HG02588 (cell line): ENCODE data around the gene ELMO3.
A peak's percentile ranks its signal among the peaks of the same experiment; 100 is the strongest.

Source experiments
- ATAC-seq: cut with Tn5 transposase; IDR thresholded peaks from one replicate; pipeline ENCODE4 v1.9.1; 2021; ENCODE audit warnings: mild to moderate bottlenecking, moderate library complexity; ENCODE audit not compliant: unreplicated experiment

The ELMO3 gene

DNA sequence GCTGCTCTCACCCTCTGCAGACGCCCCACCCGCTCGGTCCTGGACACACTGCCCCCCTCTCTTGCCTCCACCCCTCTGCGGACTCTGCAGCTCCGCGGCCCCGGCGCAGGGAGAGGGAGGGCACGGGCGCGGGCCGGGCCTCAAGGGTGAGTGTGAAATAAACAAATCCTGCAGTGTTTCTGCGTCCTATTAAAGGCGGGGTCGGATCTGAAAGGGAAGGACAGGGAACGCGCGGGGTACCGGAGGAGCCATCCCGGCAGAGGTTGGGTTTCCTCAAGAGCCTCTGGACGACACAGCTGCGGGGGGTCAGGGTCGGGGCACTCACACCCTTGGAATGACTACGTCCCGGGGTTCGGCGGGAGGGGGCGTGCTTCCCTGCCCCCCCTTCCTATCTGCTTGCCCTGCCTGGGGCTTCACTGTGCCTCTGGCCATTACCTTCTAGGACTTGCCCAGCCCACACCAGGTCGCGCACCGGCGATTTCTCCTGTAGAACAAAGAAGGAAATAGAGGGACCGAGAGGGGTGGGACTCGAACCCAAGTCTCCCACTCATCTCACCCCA lies 34.9 kb upstream of the ELMO3 start:
- ATAC-seq = no peak

DNA sequence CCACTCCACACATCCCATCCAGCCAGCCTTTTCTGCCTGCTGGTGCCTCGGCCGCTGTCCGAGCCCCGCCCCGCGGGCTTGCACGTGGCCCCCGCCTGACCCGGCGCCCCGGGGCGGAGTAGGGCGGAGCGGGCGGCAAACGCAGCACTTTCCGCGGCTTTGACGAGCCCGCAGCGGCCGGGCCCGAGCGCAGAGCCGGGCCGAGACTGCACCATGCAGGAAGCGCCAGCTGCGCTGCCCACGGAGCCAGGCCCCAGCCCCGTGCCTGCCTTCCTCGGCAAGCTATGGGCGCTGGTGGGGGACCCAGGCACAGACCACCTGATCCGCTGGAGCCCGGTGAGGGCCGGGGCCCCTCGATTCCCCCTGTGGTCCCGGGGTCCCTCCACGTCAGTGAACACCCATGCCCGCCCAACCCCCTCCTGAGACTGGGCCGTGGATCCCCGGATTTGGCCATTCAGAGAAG lies 34.3 kb upstream of the ELMO3 start, which contains the start of gene HSF4:
HSF4 (plus strand) TSS at position 147 of the 463 bp plus-strand sequence; CDS start at position 214, 67 bp downstream.
- no peak for ATAC-seq

DNA sequence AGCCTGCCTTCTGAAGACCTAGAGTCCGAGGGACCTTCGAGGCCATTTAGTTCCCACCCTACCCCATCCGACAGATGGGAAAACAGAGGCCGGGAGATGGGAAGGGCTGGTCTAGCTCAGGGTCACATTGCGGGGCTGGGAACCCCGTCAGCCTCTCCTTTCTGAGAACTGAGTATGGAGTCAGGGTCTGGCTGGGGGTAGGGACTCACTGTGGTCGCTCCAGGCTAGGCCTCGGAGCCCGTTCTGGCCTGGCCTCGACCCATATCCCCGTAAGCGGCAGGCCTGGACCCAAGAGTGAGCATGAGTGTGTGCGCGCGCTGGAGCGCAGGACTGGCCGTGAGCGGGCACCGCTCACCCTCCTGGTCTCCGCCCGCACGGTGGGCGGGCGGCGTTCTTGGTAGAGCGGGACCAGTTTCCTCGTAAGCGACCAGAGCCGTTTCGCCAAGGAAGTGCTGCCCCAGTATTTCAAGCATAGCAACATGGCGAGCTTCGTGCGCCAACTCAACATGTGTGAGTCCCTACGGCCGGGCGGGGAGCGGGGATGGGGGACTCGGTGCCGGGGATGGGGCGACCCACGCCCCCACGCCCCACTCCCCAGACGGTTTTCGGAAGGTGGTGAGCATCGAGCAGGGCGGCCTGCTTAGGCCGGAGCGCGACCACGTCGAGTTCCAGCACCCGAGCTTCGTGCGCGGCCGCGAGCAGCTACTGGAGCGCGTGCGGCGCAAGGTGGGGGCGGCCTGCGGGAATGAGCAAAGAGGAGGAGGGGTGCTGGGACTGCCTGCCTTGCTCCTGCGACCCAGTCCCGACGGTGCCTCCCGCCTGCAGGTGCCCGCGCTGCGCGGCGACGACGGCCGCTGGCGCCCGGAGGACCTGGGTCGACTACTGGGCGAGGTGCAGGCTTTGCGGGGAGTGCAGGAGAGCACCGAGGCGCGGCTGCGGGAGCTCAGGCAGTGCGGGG lies 33.5 kb upstream of the ELMO3 start:
- no peak for ATAC-seq

DNA sequence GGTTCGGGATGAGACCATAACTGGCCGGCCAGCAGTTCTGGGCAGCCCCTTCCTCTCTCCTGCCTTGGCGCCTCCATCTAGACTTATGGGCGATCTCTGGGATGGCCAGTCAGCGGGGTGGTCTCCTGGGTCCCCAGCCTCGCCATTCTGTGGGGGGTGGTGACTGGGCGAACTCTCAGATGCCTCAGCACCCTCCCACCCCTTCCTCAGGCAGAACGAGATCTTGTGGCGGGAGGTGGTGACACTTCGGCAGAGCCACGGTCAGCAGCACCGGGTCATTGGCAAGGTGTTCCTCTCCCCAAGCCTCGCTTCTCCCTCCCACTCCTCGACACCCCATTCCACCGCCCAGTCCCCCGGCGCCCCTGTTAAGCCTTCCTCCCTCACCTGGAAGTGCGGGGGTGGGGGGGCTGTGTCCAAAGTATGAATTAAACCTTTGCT lies 32.8 kb upstream of the ELMO3 start:
- ATAC-seq = no peak

DNA sequence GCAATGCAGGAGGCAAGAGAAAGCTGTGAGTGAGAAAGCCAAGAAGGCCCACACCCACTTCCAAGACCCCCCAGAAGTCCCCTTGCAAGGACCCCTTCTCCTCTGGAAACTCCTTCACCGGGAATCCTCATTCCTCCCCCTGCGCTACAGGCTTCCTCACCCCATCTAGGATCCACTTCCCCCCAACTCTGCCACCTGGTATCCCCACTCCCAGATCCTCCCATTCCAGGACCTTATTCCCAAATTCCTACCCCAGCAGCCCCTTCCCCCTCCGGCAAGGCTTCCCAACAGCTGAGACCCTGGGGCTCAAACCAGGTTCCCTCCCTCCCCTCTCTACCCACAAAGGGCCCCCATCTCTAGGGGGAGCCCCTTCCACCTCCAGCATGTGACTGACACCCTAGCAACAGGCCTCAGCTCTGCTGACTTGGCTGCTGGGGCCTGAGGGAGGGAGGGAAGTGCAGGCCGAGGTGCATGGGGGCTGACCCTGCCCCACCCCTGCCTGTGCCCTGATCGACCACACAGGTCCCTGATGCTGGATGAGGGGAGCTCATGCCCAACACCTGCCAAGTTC lies 32.2 kb upstream of the ELMO3 start:
- ATAC-seq = no peak

DNA sequence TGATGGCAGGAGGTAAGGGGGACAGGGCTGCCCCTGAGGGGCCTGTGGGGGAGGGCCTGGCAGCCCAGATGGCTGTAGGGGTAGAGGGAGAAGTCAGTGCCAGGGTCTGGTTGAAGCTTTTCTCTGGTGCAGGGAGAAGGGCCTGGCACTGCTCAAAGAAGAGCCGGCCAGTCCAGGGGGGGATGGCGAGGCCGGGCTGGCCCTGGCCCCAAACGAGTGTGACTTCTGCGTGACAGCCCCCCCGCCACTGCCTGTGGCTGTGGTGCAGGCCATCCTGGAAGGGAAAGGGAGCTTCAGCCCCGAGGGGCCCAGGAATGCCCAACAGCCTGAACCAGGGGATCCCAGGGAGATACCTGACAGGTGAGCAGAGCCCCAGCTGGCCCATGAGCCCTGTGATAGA lies 31.3 kb upstream of the ELMO3 start:
- no peak for ATAC-seq

DNA sequence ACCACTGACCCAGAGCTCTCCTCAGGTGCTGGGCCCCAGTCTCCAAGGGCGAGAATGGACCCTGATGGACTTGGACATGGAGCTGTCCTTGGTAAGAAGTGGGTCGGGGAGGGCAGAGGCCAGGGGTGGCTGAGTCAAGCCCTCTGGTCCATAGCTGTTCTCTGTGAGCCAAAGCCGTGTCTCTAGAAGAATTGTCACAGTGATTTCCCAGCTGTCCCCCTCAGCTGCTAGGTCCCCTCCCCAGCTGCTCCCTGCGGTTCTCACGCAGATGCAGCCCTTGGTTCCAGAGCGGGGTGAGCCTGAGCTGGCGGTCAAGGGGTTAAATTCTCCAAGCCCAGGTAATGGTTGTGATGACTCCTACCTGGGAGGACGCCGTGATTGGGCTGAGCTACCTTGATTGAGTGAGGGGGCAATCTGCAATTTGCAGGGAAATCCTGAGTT lies 29.9 kb upstream of the ELMO3 start:
- no peak for ATAC-seq

DNA sequence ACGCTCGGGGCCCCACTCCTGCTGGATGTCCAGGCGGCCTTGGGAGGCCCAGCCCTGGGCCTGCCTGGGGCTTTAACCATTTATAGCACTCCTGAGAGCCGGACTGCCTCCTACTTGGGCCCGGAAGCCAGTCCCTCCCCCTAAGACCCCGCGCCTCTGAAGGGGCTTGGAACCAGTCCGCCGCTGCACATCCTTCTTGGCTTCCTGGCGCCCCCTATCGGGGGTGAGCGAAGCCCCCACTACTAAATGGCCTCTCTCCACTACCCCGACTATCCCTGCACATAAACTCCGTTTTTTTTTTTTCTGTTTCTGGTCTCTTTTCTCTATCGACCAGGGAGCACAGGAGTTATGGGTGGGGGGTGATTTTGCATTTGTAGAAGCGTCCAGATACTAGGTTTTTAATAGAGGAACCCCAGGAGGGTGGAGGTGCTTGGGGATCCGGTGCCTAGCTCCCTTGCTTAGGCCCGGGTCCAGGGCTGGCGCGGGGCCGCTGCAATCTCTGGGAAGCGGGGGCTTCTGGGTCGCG lies 29.2 kb upstream of the ELMO3 start:
- ATAC-seq = no peak

DNA sequence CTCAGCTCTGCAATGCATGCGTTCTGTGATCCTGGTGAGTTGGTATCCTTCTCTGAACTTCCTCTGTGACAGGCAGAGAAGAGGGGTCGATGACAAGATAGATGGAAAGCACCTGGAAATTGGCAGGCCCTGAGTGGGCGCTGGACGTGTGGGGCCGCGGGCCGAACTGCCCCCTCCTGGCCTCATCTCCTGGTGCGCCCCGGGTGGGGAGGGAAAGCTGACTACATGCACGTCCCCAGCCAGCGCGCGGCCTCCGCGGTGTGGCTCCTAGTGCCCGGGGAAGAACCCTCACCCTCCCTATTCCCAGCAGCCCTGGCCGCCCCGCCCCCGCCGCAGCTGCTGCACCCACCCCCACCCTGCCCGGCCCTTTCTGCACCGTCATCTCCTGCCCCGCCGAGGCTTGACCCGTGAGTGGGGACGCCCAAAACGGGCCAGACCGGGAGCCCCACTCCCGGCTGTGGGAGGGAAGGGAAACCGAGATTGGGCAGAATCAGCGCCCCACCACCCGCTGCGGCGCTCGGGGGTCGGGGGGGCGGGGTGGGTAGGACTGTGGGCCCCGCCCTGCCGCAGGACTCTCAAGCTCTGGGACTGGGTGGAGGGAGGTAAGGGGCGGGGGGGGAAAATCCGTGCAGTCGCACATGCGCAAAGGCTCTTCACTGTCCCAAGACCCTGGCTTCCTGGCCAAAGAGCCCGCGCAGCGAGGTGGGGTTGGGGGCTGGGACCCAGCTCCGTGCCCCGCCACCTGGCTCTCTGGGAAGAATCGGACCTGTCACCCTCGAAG lies 28.6 kb upstream of the ELMO3 start, which contains the start of gene NOL3:
NOL3 (plus strand) TSS at position 371 of the 781 bp plus-strand sequence.
- ATAC-seq = peak; percentile 48

DNA sequence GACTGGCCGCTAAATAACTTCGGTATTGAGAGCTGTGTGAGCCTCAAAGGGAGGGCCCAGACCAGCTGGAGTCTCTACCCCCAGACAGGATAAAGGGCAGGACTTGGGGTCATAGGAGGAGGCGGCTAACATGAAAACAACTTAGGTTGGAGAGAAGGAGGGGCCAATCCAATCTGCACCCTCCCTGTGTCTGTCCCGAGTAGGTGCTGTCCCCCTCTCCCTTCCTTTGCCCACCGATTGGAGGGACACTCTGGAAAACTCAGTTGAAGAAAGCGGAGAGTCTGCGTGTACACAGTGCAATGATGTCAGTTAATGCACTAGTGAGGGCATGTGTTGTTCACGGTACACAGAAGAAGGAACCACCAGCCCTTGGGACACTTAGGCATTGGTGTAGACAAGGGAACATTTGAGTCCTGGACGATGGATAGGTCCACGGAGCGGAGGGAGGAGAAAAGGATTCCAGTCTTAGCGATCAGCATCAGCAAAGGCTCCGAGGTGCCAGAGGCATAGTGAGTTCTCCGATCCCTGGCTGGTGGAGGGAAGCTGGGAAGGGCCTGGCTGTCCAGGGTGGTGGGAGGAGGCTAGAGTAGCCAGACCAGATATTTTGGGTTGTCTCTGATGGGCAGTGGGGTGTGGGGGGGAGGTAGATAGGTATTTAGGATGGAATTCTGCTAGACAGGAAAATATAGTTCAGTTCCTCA lies 27.8 kb upstream of the ELMO3 start:
- no peak for ATAC-seq

DNA sequence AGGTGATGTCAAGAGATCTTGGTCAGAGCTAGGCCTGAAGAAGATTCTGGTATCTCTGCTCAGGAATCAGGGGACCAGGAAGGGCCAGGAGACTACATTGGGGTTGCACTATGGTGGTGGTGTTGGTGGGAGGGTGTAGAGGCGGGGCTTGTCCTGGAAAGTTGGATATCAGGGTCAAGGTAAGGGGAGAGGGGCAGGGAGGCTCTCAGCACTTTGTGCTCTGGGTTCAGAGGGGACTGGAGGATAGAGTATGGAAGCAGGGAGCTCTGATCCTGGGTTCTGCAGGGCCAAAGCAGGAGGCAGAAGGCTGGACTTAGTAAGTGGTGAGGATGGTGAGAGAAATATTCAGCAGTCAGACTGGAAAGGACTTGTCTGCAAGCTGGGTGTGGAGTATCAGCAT lies 25.6 kb upstream of the ELMO3 start:
- ATAC-seq = no peak

DNA sequence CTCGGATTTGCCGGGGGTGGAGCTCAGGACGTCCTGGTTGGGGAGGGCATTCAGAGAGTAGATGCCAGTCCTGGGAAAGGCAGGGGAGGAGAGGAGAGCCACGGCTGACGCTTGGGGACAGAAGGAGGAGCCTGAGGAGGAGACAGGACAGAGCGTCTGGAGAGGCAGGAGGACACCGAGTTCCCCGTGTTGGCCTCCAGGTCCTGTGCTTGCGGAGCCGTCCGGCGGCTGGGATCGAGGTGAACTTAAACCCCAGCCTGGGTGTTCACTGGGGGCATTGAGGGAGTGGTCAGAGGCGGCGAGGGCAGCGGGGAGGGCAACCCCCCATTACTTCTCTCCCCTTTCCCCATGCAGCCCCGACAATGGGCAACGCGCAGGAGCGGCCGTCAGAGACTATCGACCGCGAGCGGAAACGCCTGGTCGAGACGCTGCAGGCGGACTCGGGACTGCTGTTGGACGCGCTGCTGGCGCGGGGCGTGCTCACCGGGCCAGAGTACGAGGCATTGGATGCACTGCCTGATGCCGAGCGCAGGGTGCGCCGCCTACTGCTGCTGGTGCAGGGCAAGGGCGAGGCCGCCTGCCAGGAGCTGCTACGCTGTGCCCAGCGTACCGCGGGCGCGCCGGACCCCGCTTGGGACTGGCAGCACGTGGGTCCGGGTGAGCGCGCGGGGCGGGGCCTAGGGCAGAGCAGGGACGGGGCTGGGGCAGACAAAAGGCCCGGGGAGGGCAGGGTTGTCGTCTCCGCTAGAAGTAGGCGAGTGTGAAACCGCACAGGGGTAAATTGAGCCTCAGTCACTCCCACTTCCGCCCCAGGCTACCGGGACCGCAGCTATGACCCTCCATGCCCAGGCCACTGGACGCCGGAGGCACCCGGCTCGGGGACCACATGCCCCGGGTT lies 24.9 kb upstream of the ELMO3 start:
- peak; percentile 34 for ATAC-seq

DNA sequence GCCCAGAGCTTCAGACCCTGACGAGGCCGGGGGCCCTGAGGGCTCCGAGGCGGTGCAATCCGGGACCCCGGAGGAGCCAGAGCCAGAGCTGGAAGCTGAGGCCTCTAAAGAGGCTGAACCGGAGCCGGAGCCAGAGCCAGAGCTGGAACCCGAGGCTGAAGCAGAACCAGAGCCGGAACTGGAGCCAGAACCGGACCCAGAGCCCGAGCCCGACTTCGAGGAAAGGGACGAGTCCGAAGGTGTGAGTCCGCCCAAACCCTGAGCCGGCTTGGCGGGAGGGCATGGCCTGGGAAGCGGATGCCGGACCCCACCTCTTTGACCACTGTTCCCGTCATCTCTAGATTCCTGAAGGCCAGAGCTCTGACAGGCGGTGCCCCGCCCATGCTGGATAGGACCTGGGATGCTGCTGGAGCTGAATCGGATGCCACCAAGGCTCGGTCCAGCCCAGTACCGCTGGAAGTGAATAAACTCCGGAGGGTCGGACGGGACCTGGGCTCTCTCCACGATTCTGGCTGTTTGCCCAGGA lies 24.2 kb upstream of the ELMO3 start:
- ATAC-seq = no peak

DNA sequence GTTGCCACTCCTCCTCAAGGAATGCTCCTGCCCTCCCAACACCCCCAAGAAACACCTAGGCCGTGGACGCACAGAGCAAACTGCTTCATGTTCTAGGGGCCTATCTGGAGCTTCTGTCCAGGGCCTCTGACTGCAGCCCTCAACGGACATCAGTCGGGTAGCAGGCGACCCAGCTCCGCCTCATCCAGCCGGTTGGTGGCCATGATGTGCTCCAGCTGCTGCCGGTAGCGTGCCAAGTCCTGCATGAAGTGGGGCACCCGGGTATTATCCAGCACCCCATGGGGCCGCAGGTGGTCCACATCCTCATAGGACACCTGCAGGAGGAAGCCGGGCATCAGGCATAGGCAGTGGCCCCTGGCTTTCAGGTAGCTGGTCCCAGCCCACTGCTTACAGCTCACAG lies 22.3 kb upstream of the ELMO3 start:
- ATAC-seq = no peak

DNA sequence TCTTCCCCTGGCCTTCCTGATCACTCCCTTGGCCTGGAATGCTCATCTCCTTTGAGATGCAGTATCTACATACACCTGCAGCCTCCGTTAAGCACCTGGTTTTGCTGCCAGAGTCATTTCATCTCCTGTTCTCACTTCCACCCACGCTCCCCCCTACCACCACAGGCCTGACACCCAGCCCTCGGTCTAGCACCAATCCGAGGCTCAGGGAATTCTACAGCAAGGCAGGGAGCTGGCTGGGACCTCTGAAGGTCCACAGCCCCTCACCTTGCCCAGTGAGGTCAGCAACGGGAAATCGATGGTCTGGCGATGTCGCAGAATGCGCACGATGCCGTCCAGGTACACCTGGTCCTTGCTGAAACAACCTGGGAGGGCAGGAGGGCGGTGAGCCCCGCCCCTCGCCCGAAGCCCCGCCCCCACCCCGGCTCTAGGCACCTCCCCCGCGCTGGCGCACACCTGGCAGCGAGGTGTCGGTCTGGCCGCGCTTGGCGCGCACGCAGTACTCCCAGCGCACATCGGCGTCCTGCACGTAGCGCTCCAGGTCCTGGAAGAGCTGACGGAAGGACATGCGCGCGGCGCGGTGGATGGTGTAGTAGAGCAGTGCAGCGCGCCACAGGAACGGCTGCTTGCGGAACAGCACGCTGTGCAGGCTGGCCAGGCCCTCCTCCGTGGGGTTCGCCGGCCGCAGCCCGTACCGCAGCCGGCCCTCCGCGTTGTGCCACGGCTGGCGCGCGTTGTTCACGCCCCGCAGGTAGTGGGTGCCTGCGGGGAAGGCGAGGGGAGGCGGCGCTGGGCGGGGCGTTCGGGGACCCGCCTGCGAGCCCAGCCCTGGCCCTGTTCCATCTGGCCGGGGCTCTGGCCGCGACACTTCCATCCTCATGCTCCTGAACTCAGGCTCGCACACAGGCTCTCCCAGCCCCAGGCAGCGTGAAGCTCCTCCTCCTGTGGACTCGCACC lies 20.9 kb upstream of the ELMO3 start:
- ATAC-seq = no peak

DNA sequence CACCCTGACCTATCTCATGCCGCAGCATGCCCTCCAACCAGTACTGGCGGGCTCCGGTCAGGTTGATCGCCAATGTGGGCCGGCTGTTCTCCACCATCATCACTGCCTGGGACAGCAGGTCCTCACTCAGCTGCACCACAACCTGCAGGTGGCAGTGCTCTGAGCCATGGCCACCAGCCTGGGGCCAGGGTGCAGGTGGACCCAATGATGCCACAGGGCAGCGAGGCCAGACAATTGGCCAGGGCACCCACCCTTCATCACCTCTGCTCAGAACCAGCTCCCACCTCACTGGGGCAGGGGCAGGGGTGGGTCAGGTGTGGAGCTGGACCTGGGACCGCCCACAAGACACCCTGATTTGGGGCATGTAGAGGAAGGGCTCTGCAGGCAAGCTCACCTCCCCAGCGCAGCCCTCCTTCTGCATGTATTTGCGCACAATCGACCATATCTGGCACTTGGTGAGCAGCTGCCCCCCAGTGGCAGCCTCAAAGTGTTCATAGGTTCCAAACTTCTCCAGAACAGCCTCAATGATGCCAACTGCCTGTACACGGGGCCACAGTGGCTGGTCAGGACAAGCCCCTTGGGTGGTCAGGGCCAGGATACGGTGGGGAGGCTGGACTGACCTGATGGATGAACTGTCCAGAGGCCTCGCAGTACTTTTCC lies 19.4 kb upstream of the ELMO3 start:
- ATAC-seq = no peak

DNA sequence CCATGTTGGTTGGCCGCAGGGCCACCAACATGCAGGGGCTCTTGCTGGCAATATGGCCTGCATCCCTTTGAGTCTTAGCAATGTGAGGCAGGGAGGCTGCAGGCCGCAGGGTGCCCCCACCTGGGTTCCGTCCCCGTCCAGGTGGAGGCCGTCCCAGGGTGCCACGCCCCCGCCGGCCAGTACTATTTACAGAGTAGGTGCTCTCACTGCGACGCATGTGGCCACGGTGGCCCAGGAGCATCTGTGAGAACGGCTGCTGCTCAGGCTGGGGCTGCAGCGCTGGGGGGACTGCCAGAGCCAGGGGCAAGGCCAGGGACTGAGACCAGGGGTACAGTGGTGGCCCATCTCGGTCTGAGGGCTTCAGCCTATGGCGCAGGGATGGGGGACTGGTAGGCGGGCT lies 18.8 kb upstream of the ELMO3 start:
- no peak for ATAC-seq
